PC-3 (cell line): ENCODE measurements around the gene BIRC3. TPM values are rescaled to one million over a fixed set of nuclear protein-coding genes. Genes with fewer than 3 reads are reported as not detected.

Experiments
- ATAC-seq: fragments of 200-7000 bp; cut with Tn5 transposase; 2 replicates; pipeline ENCODE4 v1.9.1; 2020; ENCODE audit warnings: mild to moderate bottlenecking, moderate library complexity
- BruUV-seq: library from RNA; stranded (reverse); fragments of 400-500 nt; replicated peaks from 2 replicates; lab custom pipeline; 2021; lab: Mats Ljungman, UMichigan
- CTCF ChIA-PET: fragments of 300-600 bp; sonication (Branson Sonifier 250); formaldehyde crosslinking; loops from one replicate; lab custom pipeline; 2022; ENCODE audit warnings: antibody characterized with exemption; lab: Charles Lee
- POLR2A ChIA-PET: fragments of 300-600 bp; sonication (Branson Sonifier 250); formaldehyde crosslinking; loops from one replicate; lab custom pipeline; 2022; ENCODE audit warnings: antibody characterized with exemption; ENCODE audit not compliant: unreplicated experiment; lab: Charles Lee
- DNase-seq: peaks from one replicate; pipeline ENCODE4 v3.0.0-alpha.2; 2015
- H2AFZ ChIP-seq: fragments of 300-600 bp; sonication (generic); 2 replicates; pipeline ENCODE4 v1.6.0; 2016; ENCODE audit warnings: antibody characterized with exemption, low read length
- H3F3A ChIP-seq: fragments of 300-600 bp; sonication (generic); one replicate; pipeline ENCODE4 v1.6.0; 2017; ENCODE audit warnings: antibody characterized with exemption, low read length, control low read depth, mild to moderate bottlenecking; ENCODE audit not compliant: unreplicated experiment
- H3K27ac ChIP-seq: fragments of 300-600 bp; sonication (generic); 2 replicates; pipeline ENCODE4 v1.5.1; 2016; ENCODE audit warnings: mild to moderate bottlenecking, low read length
- H3K27me3 ChIP-seq: fragments of 300-600 bp; sonication (generic); 2 replicates; pipeline ENCODE4 v1.6.1; 2016; ENCODE audit warnings: low read length, mixed read lengths
- H3K36me3 ChIP-seq: fragments of 300-600 bp; sonication (generic); 2 replicates; pipeline ENCODE4 v1.6.1; 2016; ENCODE audit warnings: low read depth, mixed run types, low read length, mixed read lengths
- H3K4me1 ChIP-seq: fragments of 300-600 bp; sonication (generic); 2 replicates; pipeline ENCODE4 v1.5.1; 2016; ENCODE audit warnings: low read length; ENCODE audit not compliant: insufficient read depth
- H3K4me2 ChIP-seq: fragments of 300-600 bp; sonication (generic); 2 replicates; pipeline ENCODE4 v1.6.0; 2016; ENCODE audit warnings: low read length
- H3K4me3 ChIP-seq: fragments of 300-600 bp; sonication (generic); 2 replicates; pipeline ENCODE4 v1.5.1; 2016; ENCODE audit warnings: mild to moderate bottlenecking, low read length, mixed read lengths
- H3K79me2 ChIP-seq: fragments of 300-600 bp; sonication (generic); 2 replicates; pipeline ENCODE4 v1.6.1; 2017; ENCODE audit warnings: low read length, mixed read lengths
- H3K9ac ChIP-seq: fragments of 300-600 bp; sonication (generic); 2 replicates; pipeline ENCODE4 v1.6.0; 2016; ENCODE audit warnings: mild to moderate bottlenecking, low read length
- H3K9me2 ChIP-seq: fragments of 300-600 bp; sonication (generic); replicated peaks from 2 replicates; pipeline ENCODE4 v1.6.1; 2016; ENCODE audit warnings: mixed run types, low read length, mixed read lengths
- H3K9me3 ChIP-seq: fragments of 300-600 bp; sonication (generic); 2 replicates; pipeline ENCODE4 v1.6.1; 2016; ENCODE audit warnings: low read length, mixed read lengths
- H4K20me1 ChIP-seq: fragments of 300-600 bp; sonication (generic); 2 replicates; pipeline ENCODE4 v1.6.1; 2016; ENCODE audit warnings: low read length, mixed read lengths
- EZH2 ChIP-seq: fragments of 300-600 bp; sonication (generic); IDR thresholded peaks from one replicate; pipeline ENCODE4 v1.6.1; 2017; ENCODE audit warnings: antibody characterized with exemption, mild to moderate bottlenecking, low read length; ENCODE audit not compliant: unreplicated experiment
- EZH2phosphoT487 ChIP-seq: fragments of 300-600 bp; sonication (generic); IDR thresholded peaks from 2 replicates; pipeline ENCODE4 v1.6.1; 2018; ENCODE audit warnings: mild to moderate bottlenecking, antibody characterized with exemption, low read length, borderline replicate concordance
- intact Hi-C: fragments of 100-400 bp; cut with micrococcal nuclease; formaldehyde crosslinking; loops from 2 replicates; pipeline ENCODE4 v1.9.0; 2023
- total RNA-seq: library from RNA; depleted of rRNA; stranded (reverse); fragments of >200 nt; gene quantifications from 2 replicates; pipeline ENCODE4 v1.2.3, GENCODE V29; 2014
- TF ChIP-seq, protein P1 (sequence below): fragments of 300-600 bp; sonication (generic); conservative IDR thresholded peaks from 2 replicates; pipeline ENCODE4 v1.5.1; 2017; ENCODE audit warnings: antibody characterized with exemption, low read depth, mild to moderate bottlenecking, low read length

BIRC3 gene
- total RNA-seq, 1 experiment from 2014 or later, result 4.2 TPM

DNA sequence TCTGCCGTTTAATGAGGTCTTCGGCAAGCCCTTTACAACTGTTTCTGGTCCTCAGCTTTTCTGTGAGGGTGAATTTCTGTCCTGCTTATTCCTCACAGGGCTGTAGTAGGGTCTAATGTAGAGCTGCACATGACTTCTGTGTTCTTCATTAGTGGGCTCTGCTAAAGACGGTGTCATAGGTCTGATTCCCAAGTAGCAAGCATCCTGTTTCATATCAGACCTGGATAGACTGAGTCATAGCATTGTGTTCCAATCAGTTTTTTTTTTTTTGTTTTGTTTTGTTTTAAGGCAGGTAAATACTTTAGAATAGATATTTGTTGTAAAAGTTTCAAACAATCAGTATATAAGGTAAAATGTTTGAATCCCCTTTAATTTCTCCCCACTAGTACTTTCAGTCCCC is 65.1 kb downstream of the BIRC3 start:
- DNase-seq (no peak), ATAC-seq (no peak)
- intact Hi-C loops, result no loop called here
- no peak overlapping the region for H3K9ac ChIP-seq
- H3K9me2 ChIP-seq, result no peaks in the 10 kb centered on the region
- H3K9me3 ChIP-seq, result no peaks in the 10 kb centered on the region
- no peak overlapping the region for H3K4me3 ChIP-seq
- H2AFZ ChIP-seq, result no peak overlapping the region
- no peaks in the 10 kb centered on the region for H3K79me2 ChIP-seq
- H3K36me3 ChIP-seq, result peaks cover 21% of the 10 kb centered on the region; the same call in 1 of the 2 replicates
- TF ChIP-seq EZH2phosphoT487, result no peak
- H4K20me1 ChIP-seq, result no peaks in the 10 kb centered on the region
- H3K27me3 ChIP-seq, result no peaks in the 10 kb centered on the region
- H3K4me2 ChIP-seq, result no peak overlapping the region
- H3F3A ChIP-seq, result no peaks in the 10 kb centered on the region
- no TSS peak for BruUV-seq
- ChIA-PET POLR2A (no interaction called here), CTCF (no interaction called here)
- no peaks in the 10 kb centered on the region for H3K4me1 ChIP-seq
- no peak overlapping the region for H3K27ac ChIP-seq

DNA sequence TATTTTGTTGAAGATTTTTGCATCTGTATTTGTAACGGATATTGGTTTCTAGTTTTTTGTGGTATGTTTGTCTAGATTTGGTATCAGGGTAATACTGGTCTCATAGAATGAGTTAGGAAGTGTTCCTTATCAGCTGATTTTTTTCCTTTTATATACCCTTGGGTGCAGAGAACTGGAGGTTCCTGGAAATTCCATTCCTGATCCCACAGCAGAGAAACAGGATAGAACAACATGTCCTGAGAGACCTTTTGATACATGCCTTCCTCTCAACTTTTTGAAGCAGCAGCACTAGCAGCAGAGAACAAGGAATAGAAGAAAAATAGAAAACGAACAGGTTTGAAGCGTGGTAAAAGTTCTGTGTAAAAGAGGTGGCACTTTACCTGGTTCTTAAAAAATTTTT is 66.6 kb downstream of the BIRC3 start:
- no peak overlapping the region for H3K9ac ChIP-seq
- H3K27me3 ChIP-seq, result no peaks in the 10 kb centered on the region
- H3K79me2 ChIP-seq, result no peaks in the 10 kb centered on the region
- no peak overlapping the region for H3K4me3 ChIP-seq
- no peaks in the 10 kb centered on the region for H3F3A ChIP-seq
- DNase-seq (no peak), ATAC-seq (no peak)
- H4K20me1 ChIP-seq, result no peaks in the 10 kb centered on the region
- H3K9me3 ChIP-seq, result no peaks in the 10 kb centered on the region
- POLR2A ChIA-PET, result no interaction called here
- no peaks in the 10 kb centered on the region for H3K4me1 ChIP-seq
- H3K9me2 ChIP-seq, result no peaks in the 10 kb centered on the region
- peaks cover 12% of the 10 kb centered on the region for H3K36me3 ChIP-seq
- CTCF ChIA-PET, result no interaction called here
- H3K4me2 ChIP-seq, result no peak overlapping the region
- TF ChIP-seq EZH2phosphoT487 (no peak), EZH2 (no peak)
- TF ChIP-seq, protein P1, sequence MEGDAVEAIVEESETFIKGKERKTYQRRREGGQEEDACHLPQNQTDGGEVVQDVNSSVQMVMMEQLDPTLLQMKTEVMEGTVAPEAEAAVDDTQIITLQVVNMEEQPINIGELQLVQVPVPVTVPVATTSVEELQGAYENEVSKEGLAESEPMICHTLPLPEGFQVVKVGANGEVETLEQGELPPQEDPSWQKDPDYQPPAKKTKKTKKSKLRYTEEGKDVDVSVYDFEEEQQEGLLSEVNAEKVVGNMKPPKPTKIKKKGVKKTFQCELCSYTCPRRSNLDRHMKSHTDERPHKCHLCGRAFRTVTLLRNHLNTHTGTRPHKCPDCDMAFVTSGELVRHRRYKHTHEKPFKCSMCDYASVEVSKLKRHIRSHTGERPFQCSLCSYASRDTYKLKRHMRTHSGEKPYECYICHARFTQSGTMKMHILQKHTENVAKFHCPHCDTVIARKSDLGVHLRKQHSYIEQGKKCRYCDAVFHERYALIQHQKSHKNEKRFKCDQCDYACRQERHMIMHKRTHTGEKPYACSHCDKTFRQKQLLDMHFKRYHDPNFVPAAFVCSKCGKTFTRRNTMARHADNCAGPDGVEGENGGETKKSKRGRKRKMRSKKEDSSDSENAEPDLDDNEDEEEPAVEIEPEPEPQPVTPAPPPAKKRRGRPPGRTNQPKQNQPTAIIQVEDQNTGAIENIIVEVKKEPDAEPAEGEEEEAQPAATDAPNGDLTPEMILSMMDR, result no peak
- BruUV-seq, result no TSS peak
- H3K27ac ChIP-seq, result no peak overlapping the region
- intact Hi-C loops, result no loop called here
- H2AFZ ChIP-seq, result no peak overlapping the region

DNA sequence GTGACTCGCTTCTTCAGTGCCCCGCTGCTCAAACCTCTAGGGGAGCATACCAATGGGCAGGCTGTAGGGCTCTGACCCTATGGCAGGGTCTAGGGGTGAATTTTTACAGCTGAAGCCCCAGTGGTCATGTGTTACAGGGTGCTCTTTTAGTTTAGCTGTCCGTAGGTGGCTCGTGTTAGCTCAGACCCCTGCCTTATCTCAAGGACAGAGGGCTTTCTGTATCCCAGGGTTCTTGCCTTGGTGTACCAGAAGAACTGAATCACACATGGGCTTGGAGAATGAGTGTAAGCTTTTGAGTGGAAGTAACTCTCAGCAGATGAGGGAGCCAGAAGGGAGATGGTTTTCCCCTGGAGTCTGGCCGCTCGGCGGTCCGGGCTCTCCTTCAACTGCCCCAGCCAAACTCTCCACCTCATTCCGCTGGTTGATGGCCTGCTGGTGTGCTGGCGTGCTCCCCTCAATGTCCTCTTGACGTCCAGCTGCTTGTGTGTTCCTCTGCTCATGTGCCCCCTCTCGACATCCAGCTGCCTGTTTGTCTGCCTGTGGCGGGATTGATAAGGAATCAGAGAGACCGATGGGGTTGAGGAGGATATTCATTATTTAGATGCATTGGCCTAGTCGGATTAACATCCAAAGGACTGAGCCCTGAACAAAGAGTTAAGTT is 67.3 kb downstream of the BIRC3 start:
- ATAC-seq, result no peak
- no peaks in the 10 kb centered on the region for H3K79me2 ChIP-seq

More for the DNA sequence above, 67.3 kb downstream of the BIRC3 start:
- BruUV-seq, result no TSS peak
- Histone ChIP-seq H3K4me3 (no peak overlapping the region), H3K4me2 (no peak overlapping the region), H3K9me3 (no peaks in the 10 kb centered on the region), H3K27me3 (no peaks in the 10 kb centered on the region), H3K9me2 (no peaks in the 10 kb centered on the region), H3K4me1 (no peaks in the 10 kb centered on the region), H3K27ac (no peak overlapping the region), H3K9ac (no peak overlapping the region), H3K36me3 (peaks cover 13% of the 10 kb centered on the region), H4K20me1 (no peaks in the 10 kb centered on the region), H2AFZ (no peak overlapping the region), H3F3A (no peaks in the 10 kb centered on the region)
- no peak for TF ChIP-seq EZH2phosphoT487
- TF ChIP-seq EZH2, result no peak
- TF ChIP-seq, protein P1, result no peak
- CTCF ChIA-PET, result no interaction called here
- intact Hi-C loops, result no loop called here
- POLR2A ChIA-PET, result interaction anchor here (0.6 kb wide), 1 partner anchor 237 kb away, joined by 3 read pairs; no protein-coding TSS in a partner anchor
- no peak for DNase-seq
